Type B pancreatic cell (in vitro differentiated cells): ENCODE measurements around the gene DMBX1. TPM values are rescaled to one million over a fixed set of nuclear protein-coding genes. Genes with fewer than 3 reads are reported as not detected.

Experiments
- DNase-seq: peaks from one replicate; pipeline ENCODE4 v3.0.0; 2021; ENCODE audit warnings: mixed read lengths; ENCODE audit not compliant: unreplicated experiment; ENCODE audit errors: extremely low spot score
- H3K27ac Mint-ChIP-seq: 2 replicates; pipeline ENCODE4 v1.8.0; 2021; ENCODE audit warnings: mild to moderate bottlenecking, mixed read lengths
- H3K27me3 Mint-ChIP-seq: 2 replicates; pipeline ENCODE4 v1.8.0; 2021; ENCODE audit warnings: mixed read lengths
- H3K36me3 Mint-ChIP-seq: 2 replicates; pipeline ENCODE4 v1.8.0; 2021; ENCODE audit warnings: mixed read lengths
- H3K4me1 Mint-ChIP-seq: one replicate; pipeline ENCODE4 v1.8.0; 2021; ENCODE audit warnings: mixed read lengths; ENCODE audit not compliant: unreplicated experiment
- H3K4me3 Mint-ChIP-seq: 2 replicates; pipeline ENCODE4 v1.8.0; 2021; ENCODE audit warnings: mild to moderate bottlenecking, mixed read lengths
- H3K9me3 Mint-ChIP-seq: 2 replicates; pipeline ENCODE4 v1.8.0; 2021; ENCODE audit warnings: mixed read lengths
- CTCF ChIP-seq: fragments of 200-600 bp; sonication (generic); conservative IDR thresholded peaks from 2 replicates; pipeline ENCODE4 v1.5.0; 2021; ENCODE audit warnings: antibody characterized with exemption, mild to moderate bottlenecking
- total RNA-seq: library from RNA; stranded (reverse); gene quantifications from 2 replicates; pipeline ENCODE4 v1.2.1, GENCODE V29; 2021; ENCODE audit warnings: low replicate concordance

Gene DMBX1
- total RNA-seq, 1 donor from 2014 or later, result 0.10 TPM

- Mint-ChIP-seq H3K36me3 (no peaks in the 10 kb centered on the region), H3K9me3 (no peaks in the 10 kb centered on the region), H3K27ac (no peak overlapping the region), H3K4me3 (no peak overlapping the region), H3K4me1 (peaks cover 25% of the 10 kb centered on the region), H3K27me3 (peaks cover 79% of the 10 kb centered on the region)
- no peak for TF ChIP-seq CTCF
- DNase-seq, result no peak
These were observed 32.7 kb downstream of the DMBX1 start for GRCh38 chr1:46522184-46522968.

GRCh38 chr1:46522969-46523320 is 33.3 kb downstream of the DMBX1 start:
- TF ChIP-seq CTCF, result no peak
- H3K4me3 Mint-ChIP-seq, result no peak overlapping the region
- H3K36me3 Mint-ChIP-seq, result no peaks in the 10 kb centered on the region
- H3K9me3 Mint-ChIP-seq, result no peaks in the 10 kb centered on the region
- peaks cover 80% of the 10 kb centered on the region for H3K27me3 Mint-ChIP-seq
- H3K27ac Mint-ChIP-seq, result no peak overlapping the region
- H3K4me1 Mint-ChIP-seq, result peaks cover 27% of the 10 kb centered on the region
- DNase-seq, result no peak

- Mint-ChIP-seq H3K36me3 (no peaks in the 10 kb centered on the region), H3K27ac (no peak overlapping the region), H3K4me3 (no peak overlapping the region), H3K27me3 (peaks cover 82% of the 10 kb centered on the region), H3K4me1 (peaks cover 30% of the 10 kb centered on the region), H3K9me3 (no peaks in the 10 kb centered on the region)
- TF ChIP-seq CTCF, result no peak
- no peak for DNase-seq
These were observed 34.1 kb downstream of the DMBX1 start for GRCh38 chr1:46523496-46524353.

- Mint-ChIP-seq H3K9me3 (no peaks in the 10 kb centered on the region), H3K36me3 (no peaks in the 10 kb centered on the region), H3K4me3 (no peak overlapping the region), H3K27ac (no peak overlapping the region), H3K27me3 (peaks cover 88% of the 10 kb centered on the region), H3K4me1 (peaks cover 36% of the 10 kb centered on the region)
- no peak for DNase-seq
- TF ChIP-seq CTCF, result no peak
These were observed 35.2 kb downstream of the DMBX1 start for GRCh38 chr1:46524843-46525242.

- Mint-ChIP-seq H3K36me3 (no peaks in the 10 kb centered on the region), H3K4me1 (peaks cover 34% of the 10 kb centered on the region), H3K4me3 (no peak overlapping the region), H3K9me3 (no peaks in the 10 kb centered on the region), H3K27me3 (peaks cover 88% of the 10 kb centered on the region), H3K27ac (no peak overlapping the region)
- no peak for DNase-seq
- TF ChIP-seq CTCF, result no peak
These were observed 35.8 kb downstream of the DMBX1 start for GRCh38 chr1:46525253-46525983.
